ENCODE data around the gene DCST1. TPM values are rescaled to one million over a fixed set of nuclear protein-coding genes. Genes with fewer than 3 reads are reported as not detected.

Gene DCST1
- total and polyA plus RNA-seq, 12 donors, result not detected

DNA sequence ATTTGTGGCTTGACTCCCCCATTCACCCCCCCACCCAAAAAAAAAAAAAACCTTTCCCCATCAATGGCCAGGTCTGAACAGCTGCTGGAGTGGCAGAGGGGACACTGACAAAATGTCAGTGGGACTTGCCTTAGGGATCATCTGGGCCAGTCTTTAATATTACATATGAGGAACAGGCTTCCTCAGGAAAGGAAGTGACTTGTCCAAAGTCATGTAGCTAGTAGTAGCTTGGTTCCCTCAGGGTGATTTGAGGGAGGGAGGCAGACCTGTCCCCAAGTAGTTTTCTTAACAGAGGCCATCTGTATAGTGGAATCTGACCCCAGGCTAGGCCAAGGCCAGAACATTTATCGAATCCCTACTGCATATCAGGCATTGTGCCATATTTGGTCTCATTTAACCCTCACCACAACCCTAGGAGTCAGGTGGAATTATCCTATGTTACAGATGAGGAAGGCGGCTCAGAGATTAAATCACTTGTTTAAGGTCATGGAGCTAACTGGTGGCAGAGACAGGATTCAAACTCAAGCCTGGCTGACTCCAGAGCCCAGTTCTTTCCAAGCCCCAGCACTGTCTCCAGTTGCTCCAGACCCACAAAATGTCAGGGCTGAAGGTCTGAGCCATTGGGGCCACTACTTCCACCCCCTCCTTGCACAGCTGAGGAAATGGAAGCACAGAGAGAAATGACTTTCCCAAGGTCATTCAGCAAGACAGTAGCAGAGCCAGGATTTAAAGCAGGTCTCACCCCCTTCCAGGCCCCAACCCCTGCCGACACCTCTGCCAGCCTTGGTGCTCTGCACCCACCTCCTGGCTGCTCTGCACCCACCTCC lies 20.6 kb upstream of the DCST1 start:
- no peaks in the 10 kb centered on the region for H3K9me3 ChIP-seq (replicated peaks in 1 of 3)
- TF ChIP-seq, protein P1, sequence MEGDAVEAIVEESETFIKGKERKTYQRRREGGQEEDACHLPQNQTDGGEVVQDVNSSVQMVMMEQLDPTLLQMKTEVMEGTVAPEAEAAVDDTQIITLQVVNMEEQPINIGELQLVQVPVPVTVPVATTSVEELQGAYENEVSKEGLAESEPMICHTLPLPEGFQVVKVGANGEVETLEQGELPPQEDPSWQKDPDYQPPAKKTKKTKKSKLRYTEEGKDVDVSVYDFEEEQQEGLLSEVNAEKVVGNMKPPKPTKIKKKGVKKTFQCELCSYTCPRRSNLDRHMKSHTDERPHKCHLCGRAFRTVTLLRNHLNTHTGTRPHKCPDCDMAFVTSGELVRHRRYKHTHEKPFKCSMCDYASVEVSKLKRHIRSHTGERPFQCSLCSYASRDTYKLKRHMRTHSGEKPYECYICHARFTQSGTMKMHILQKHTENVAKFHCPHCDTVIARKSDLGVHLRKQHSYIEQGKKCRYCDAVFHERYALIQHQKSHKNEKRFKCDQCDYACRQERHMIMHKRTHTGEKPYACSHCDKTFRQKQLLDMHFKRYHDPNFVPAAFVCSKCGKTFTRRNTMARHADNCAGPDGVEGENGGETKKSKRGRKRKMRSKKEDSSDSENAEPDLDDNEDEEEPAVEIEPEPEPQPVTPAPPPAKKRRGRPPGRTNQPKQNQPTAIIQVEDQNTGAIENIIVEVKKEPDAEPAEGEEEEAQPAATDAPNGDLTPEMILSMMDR (IDR thresholded peaks at IDR 0.05), result no peak
- no peak for TF ChIP-seq POLR2A (IDR thresholded peaks at IDR 0.05)
- no peak overlapping the region for H3K4me3 ChIP-seq
- DNase-seq, result peak in 4 of 7 donors; percentile 48 to 73 (median 62)
- intact Hi-C loops (cut with DNase I), result no loop called here
- 39 to 49% (median 45%) methylated on average over 2 to 3 of the region's 3 CpGs for WGBS, 4 donors
- peaks cover 0 to 24% of the 10 kb centered on the region in 2 donors for H3K36me3 ChIP-seq (replicated peaks in 1 of 2)
- H3K4me1 ChIP-seq (replicated peaks in 1 of 2), result peaks cover 59 to 62% of the 10 kb centered on the region in 2 donors
- H3K27me3 ChIP-seq, result no peaks in the 10 kb centered on the region
- H3K27ac ChIP-seq, result peak overlapping the region in 4 of 5 donors; percentile 38 to 99 (median 70)

DNA sequence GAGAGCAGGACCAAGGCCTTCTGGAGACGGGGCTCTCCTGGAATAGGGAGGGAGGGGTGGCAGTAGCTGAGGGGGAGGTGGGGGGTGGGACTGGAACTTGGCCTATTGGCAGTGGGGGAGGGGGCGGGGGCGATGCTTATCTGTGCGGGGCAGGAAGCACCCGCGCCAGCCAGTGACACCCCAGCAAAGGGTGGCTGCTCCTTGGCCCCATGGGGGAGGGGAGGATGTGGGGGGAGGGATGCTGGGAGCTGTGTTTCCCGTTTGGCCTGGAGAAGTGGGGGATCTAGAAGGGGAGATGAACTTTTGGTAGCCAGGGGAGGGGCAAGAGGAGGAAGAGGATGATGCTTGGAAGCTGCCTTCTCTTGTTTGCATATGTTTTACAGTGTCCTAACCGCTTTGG lies 20.0 kb upstream of the DCST1 start:
- intact Hi-C loops (cut with DNase I), result no loop called here
- no peaks in the 10 kb centered on the region for H3K9me3 ChIP-seq (replicated peaks in 1 of 3)
- no peak overlapping the region for H3K4me3 ChIP-seq
- peaks cover 57 to 58% of the 10 kb centered on the region in 2 donors for H3K4me1 ChIP-seq (replicated peaks in 1 of 2)
- peak in 2 of 7 donors; percentile 30 to 36 for DNase-seq
- WGBS, 4 donors, result 28 to 34% (median 30%) methylated on average over 5 to 8 of the region's 8 CpGs
- H3K36me3 ChIP-seq (replicated peaks in 1 of 2), result peaks cover 0 to 24% of the 10 kb centered on the region in 2 donors
- peak overlapping the region in 2 of 5 donors; percentile 75 to 99 for H3K27ac ChIP-seq
- TF ChIP-seq, protein P1 (IDR thresholded peaks at IDR 0.05), result no peak
- TF ChIP-seq POLR2A (IDR thresholded peaks at IDR 0.05), result no peak
- no peaks in the 10 kb centered on the region for H3K27me3 ChIP-seq

DNA sequence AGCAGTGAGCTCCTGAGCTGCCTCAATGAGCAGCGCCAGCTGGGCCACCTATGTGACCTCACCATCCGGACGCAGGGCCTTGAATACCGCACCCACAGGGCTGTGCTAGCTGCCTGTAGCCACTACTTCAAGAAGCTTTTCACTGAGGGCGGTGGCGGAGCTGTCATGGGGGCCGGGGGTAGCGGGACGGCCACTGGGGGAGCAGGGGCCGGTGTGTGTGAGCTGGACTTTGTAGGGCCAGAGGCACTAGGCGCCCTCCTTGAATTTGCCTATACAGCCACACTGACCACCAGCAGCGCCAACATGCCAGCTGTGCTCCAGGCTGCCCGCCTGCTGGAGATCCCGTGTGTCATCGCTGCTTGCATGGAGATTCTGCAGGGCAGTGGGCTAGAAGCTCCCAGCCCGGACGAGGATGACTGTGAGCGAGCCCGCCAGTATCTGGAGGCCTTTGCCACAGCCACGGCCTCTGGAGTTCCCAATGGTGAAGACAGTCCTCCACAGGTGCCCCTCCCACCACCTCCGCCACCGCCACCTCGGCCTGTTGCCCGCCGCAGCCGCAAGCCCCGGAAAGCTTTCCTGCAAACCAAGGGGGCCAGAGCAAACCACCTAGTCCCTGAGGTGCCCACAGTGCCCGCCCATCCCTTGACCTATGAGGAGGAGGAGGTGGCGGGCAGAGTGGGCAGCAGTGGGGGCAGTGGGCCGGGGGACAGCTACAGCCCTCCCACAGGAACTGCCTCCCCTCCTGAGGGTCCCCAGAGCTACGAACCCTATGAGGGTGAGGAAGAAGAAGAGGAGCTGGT lies 18.7 kb upstream of the DCST1 start:
- WGBS, 4 donors, result 85 to 94% (median 90%) methylated on average over 16 to 31 of the region's 31 CpGs
- intact Hi-C loops (cut with DNase I), result no loop called here
- Histone ChIP-seq H3K4me1 (replicated peaks in 1 of 2) (peaks cover 51 to 62% of the 10 kb centered on the region in 2 donors), H3K9me3 (replicated peaks in 1 of 3) (no peaks in the 10 kb centered on the region), H3K27me3 (no peaks in the 10 kb centered on the region), H3K36me3 (replicated peaks in 1 of 2) (peaks cover 0 to 24% of the 10 kb centered on the region in 2 donors), H3K27ac (no peak overlapping the region), H3K4me3 (no peak overlapping the region)
- DNase-seq, result peak in 2 of 7 donors; percentile 31 to 57
- TF ChIP-seq POLR2A (IDR thresholded peaks at IDR 0.05), result no peak
- TF ChIP-seq, protein P1 (IDR thresholded peaks at IDR 0.05), result no peak
